RWPE2 (cell line): ENCODE measurements around the gene PHRF1.
"Not testable (repeated sequence)": the region's sequence is repeated elsewhere in the genome, so short reads cannot be mapped to it uniquely, and the experiment has no call there.

Source experiments
- ATAC-seq: fragments of 200-7000 bp; cut with Tn5 transposase; 3 replicates; pipeline ENCODE4 v1.9.1; 2021; ENCODE audit warnings: low read depth
- DNase-seq: peaks from one replicate; pipeline ENCODE4 v3.0.0-alpha.2; 2020; ENCODE audit warnings: low spot score
- H3K27ac ChIP-seq: fragments of 450-650 bp; 2 replicates; pipeline ENCODE4 v1.5.1; 2017; ENCODE audit warnings: mild to moderate bottlenecking; ENCODE audit not compliant: poor library complexity, severe bottlenecking
- H3K27me3 ChIP-seq: fragments of 250-450 bp; sonication (Bioruptor Pico); 2 replicates; pipeline ENCODE4 v1.5.1; 2021; ENCODE audit warnings: mild to moderate bottlenecking, moderate library complexity; ENCODE audit not compliant: insufficient read depth, poor library complexity, severe bottlenecking
- H3K36me3 ChIP-seq: fragments of 250-450 bp; sonication (Bioruptor Pico); 2 replicates; pipeline ENCODE4 v1.5.1; 2020; ENCODE audit warnings: low read depth, mild to moderate bottlenecking, moderate library complexity
- H3K4me1 ChIP-seq: fragments of 250-450 bp; sonication (Bioruptor Pico); 2 replicates; pipeline ENCODE4 v1.5.1; 2021; ENCODE audit warnings: mild to moderate bottlenecking, moderate library complexity; ENCODE audit not compliant: insufficient read depth, poor library complexity, severe bottlenecking
- H3K4me3 ChIP-seq: fragments of 250-450 bp; sonication (Bioruptor Pico); 2 replicates; pipeline ENCODE4 v1.5.1; 2021; ENCODE audit warnings: mild to moderate bottlenecking, moderate library complexity; ENCODE audit not compliant: severe bottlenecking
- H3K9me3 ChIP-seq: fragments of 250-450 bp; sonication (Bioruptor Pico); 2 replicates; pipeline ENCODE4 v1.5.1; 2021; ENCODE audit warnings: mild to moderate bottlenecking, moderate library complexity; ENCODE audit not compliant: severe bottlenecking
- TF ChIP-seq, protein P1 (sequence below): fragments of 450-650 bp; IDR thresholded peaks from one replicate; pipeline ENCODE4 v1.5.1; 2017; ENCODE audit warnings: mild to moderate bottlenecking, moderate library complexity; ENCODE audit not compliant: poor library complexity, severe bottlenecking

The PHRF1 gene

DNA sequence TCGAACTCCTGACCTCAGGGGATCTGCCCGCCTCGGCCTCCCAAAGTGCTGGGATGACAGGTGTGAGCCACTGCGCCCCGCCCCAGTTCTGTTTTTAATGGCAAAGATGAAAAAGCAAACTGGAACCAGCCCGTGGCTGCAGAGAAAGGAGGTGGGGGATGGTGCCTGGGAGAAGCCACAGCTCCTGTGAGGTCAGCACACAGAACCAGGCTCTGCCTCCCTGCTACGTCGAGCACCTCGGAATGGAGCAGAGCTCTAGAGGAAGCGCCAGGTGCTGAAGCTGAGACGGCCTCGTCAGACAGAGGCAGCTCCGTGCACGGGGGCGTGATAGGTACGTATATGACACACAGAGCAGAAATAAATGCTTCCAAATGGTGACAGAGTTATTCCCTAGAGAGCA is 69.3 kb downstream of the PHRF1 start:
- TF ChIP-seq, protein P1, sequence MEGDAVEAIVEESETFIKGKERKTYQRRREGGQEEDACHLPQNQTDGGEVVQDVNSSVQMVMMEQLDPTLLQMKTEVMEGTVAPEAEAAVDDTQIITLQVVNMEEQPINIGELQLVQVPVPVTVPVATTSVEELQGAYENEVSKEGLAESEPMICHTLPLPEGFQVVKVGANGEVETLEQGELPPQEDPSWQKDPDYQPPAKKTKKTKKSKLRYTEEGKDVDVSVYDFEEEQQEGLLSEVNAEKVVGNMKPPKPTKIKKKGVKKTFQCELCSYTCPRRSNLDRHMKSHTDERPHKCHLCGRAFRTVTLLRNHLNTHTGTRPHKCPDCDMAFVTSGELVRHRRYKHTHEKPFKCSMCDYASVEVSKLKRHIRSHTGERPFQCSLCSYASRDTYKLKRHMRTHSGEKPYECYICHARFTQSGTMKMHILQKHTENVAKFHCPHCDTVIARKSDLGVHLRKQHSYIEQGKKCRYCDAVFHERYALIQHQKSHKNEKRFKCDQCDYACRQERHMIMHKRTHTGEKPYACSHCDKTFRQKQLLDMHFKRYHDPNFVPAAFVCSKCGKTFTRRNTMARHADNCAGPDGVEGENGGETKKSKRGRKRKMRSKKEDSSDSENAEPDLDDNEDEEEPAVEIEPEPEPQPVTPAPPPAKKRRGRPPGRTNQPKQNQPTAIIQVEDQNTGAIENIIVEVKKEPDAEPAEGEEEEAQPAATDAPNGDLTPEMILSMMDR: no peak
- DNase-seq: no peak
- Histone ChIP-seq H3K27me3 (no peaks in the 10 kb centered on the region), H3K27ac (no peak overlapping the region), H3K4me3 (no peak overlapping the region), H3K9me3 (no peaks in the 10 kb centered on the region), H3K36me3 (peaks cover 34% of the 10 kb centered on the region), H3K4me1 (no peaks in the 10 kb centered on the region)
- no peak for ATAC-seq

DNA sequence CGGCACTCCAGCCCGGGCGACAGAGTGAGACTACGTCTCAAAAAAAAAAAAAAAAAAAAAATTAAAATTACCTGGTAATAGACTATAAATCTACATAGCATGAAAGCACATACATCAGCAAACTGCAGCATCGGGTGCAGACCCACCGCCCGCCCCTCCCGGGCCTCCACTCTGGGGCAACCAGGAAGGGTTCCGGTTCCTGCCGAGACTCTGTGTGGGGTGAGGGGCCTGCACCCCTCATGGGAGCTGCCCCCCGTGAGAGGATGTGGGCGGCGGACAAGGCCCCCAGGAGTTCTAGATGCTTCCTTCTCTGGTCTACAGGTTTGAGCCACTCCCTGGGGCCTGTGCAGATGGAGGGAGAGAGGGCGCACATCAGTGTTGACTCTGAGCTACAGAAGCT is 69.9 kb downstream of the PHRF1 start:
- Histone ChIP-seq H3K4me3 (no peak overlapping the region), H3K27ac (no peak overlapping the region), H3K27me3 (no peaks in the 10 kb centered on the region), H3K4me1 (no peaks in the 10 kb centered on the region), H3K9me3 (no peaks in the 10 kb centered on the region), H3K36me3 (peaks cover 41% of the 10 kb centered on the region)
- DNase-seq (no peak), ATAC-seq (no peak)
- TF ChIP-seq, protein P1: no peak

DNA sequence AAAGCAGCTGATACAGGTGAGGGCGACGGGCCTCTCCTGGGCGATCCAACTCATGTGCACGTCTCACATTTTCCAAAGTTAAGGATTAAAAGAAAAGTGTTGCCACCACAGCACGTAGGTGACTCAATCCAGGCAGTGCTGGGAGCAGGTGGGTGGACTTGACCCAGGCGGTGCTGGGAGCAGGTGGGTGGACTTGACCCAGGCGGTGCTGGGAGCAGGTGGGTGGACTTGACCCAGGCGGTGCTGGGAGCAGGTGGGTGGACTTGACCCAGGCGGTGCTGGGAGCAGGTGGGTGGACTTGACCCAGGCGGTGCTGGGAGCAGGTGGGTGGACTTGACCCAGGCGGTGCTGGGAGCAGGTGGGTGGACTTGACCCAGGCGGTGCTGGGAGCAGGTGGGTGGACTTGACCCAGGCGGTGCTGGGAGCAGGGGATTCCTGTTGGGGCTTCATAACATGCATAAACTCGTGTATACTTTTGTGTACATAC is 71.4 kb downstream of the PHRF1 start:
- not testable (repeated sequence) for H3K27me3 ChIP-seq, ATAC-seq, H3K9me3 ChIP-seq, H3K27ac ChIP-seq, H3K4me1 ChIP-seq, H3K4me3 ChIP-seq, DNase-seq
- peaks cover 56% of the 10 kb centered on the region for H3K36me3 ChIP-seq

DNA sequence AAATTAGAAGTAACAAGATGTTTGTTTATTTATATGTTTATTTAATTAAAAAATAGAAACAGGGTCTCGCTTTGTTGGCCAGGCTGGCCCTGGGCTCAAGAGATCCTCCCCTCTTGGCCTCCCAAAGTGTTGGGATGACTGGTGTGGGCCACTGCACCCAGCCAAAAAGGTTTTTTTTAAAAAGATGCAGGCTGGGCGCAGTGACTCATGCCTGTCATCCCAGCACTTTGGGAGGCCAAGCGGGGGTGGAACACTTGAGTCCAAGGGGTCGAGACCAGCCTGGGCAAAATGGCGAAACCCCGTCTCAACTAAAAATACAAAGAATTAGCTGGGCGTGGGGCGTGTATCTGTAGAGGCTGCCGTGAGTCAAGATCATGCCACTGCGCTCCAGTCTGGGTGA is 74.2 kb downstream of the PHRF1 start:
- ATAC-seq (no peak), DNase-seq (no peak)
- TF ChIP-seq, protein P1: no peak
- Histone ChIP-seq H3K27ac (no peak overlapping the region), H3K36me3 (peaks cover 40% of the 10 kb centered on the region), H3K4me1 (no peaks in the 10 kb centered on the region), H3K9me3 (no peaks in the 10 kb centered on the region), H3K4me3 (no peak overlapping the region), H3K27me3 (no peaks in the 10 kb centered on the region)

DNA sequence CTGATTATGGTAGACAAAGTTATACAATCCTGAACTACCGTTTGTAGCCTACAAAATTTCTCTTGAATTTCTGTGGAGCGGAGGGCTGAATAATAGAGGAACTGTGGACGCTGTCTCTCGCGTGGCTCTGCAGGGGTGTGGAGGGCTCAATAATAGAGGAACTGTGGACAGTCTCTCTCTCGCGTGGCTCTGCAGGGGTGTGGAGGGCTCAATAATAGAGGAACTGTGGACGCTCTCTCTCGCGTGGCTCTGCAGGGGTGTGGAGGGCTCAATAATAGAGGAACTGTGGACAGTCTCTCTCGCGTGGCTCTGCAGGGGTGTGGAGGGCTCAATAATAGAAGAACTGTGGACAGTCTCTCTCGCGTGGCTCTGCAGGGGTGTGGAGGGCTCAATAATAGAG is 76.9 kb downstream of the PHRF1 start:
- not testable (repeated sequence) for ATAC-seq, H3K27ac ChIP-seq, H3K4me3 ChIP-seq, H3K4me1 ChIP-seq, H3K9me3 ChIP-seq, H3K27me3 ChIP-seq, DNase-seq
- peaks cover 51% of the 10 kb centered on the region for H3K36me3 ChIP-seq

DNA sequence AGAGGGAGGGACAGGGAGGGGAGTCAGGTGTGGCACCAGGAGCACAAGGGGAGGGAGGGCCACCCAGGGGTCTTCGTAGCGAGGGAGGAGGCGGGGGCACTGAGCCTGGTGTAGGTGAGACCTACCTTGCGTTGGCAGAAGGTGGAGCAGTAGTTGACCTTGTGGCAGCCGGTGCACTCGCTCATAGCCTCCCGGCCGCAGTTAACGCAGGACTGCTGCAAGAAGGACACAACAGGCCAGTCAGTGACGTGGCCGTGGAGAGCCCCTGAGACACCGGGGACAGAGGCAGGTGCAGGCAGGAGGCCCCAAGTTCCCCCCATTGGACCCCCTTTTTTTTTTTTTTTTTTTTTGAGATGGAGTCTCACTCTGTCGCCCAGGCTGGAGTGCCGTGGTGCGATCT is 77.6 kb downstream of the PHRF1 start:
- H3K4me1 ChIP-seq: no peaks in the 10 kb centered on the region
- ATAC-seq (no peak), DNase-seq (no peak)
- no peak overlapping the region for H3K4me3 ChIP-seq
- no peaks in the 10 kb centered on the region for H3K9me3 ChIP-seq
- TF ChIP-seq, protein P1: no peak
- no peak overlapping the region for H3K27ac ChIP-seq
- peaks cover 52% of the 10 kb centered on the region for H3K36me3 ChIP-seq
- H3K27me3 ChIP-seq: no peaks in the 10 kb centered on the region

DNA sequence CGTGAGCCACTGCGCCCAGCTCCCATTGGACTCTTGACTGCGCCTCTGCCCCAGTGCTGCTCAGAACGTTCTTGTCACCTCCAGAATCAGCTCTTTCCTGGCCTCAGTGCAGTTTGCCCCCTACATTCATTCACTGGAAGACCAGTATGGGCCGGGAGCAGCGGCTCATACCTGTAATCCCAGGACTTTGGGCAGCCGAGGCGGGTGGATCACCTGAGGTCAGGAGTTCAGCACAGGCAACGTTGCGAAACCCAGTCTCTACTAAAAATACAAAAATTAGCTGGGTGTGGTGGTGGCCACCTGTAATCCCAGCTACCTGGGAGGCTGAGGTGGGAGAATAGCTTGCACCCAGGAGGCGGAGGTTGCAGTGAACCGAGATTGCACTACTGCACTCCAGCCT is 78.2 kb downstream of the PHRF1 start:
- not testable (repeated sequence) for H3K27ac ChIP-seq, H3K9me3 ChIP-seq, H3K4me3 ChIP-seq, ATAC-seq, H3K27me3 ChIP-seq, DNase-seq, H3K4me1 ChIP-seq
- H3K36me3 ChIP-seq: peaks cover 56% of the 10 kb centered on the region
